Stimulated activated CD8-positive, alpha-beta memory T cell treated with anti-CD3 and anti-CD28 coated beads, Interleukin-7, amount 100 ng/mL, for 24 hours (primary cell): ENCODE results near the gene FRAS1.
"Not testable (repeated sequence)": the region's sequence is repeated elsewhere in the genome, so short reads cannot be mapped to it uniquely, and the experiment has no call there.

Source experiments
- DNase-seq: peaks from one replicate; pipeline ENCODE4 v3.0.0-alpha.2; 2020; ENCODE audit warnings: low read depth

FRAS1 gene

GRCh38 chr4:78120144-78120880 is 63.2 kb downstream of the FRAS1 start:
- no peak for DNase-seq

DNA sequence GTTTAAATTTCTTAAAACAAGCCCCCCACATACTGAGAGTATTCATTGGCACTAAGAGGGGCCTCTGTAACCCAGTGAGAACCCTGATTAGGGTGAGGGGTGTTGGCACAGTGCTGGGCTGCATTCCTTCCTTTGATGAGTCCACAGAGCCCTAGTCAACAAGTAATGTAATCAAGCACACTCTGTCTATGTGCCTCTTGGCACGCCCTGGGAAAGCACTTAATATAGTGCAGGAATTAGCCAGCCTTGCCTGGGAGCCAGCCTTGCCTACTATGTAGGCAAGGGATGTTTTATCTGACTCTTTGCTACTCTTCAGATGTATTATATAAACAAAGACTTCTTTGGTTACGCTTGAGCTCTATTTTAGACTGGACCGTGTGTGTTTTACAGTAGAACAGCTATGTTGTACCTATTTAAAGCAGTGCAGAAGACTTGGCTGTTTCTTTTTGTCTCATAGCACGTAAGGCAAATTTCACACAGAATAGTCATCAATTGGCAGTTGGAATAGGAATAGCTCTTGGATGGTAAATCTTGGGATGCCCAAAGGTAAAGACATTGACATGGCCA is 64.3 kb downstream of the FRAS1 start:
- DNase-seq, result no peak

DNA sequence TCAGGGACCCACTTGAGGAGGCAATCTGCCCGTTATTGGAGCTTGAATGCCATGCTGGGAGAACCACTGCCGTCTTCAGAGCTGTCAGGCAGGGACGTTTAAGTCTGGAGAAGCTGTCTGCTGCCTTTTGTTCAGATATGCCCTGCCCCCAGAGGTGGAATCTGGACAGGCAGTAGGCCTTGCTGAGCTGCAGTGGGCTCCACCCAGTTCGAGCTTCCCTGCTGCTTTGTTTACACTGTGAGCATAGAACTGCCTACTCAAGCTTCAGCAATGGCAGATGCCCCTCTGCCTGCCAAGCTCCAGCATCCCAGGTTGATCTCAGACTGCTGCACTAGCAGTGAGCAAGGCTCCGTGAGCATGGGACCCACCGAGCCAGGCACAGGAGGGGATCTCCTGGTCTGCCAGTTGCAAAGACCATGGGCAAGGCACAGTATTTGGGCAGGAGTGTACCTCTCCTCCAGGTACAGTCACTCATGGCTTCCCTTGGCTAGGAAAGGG is 68.8 kb downstream of the FRAS1 start:
- not testable (repeated sequence) for DNase-seq

DNA sequence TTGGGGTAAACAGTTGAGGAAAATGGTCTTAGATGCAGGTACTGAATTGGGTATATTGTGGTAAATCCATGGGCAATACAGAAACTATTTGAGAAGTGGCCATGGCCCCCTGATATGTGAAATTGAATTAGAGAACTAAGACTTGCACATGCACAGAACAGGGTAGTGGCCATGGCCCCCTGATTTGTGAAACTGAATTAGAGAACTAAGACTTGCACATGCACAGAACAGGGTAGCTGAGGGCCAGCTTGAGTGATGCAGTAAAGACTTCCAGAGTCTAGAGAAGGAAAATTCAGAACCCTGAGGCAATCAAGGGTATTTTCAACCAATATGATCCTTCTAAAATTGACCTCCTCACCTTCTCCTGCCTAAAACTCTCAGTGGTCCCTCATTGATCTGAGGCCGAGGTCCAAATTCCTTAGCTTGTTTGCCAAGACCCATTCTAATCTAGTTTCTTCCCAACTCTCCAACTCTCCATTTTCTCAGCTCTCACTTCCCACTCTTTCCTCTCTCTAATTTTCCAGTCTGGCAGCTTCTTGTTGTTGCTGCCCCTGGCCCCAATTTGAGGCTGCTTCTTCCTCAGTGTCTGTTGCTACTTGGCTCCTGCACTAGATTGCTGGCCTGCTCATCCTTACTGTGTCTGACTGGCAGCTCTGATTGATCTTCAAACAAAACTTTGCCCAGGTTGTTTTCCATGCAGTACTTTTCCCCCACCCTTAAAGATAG is 72.4 kb downstream of the FRAS1 start:
- DNase-seq, result no peak

GRCh38 chr4:78131403-78131802 is 74.3 kb downstream of the FRAS1 start:
- no peak for DNase-seq

DNA sequence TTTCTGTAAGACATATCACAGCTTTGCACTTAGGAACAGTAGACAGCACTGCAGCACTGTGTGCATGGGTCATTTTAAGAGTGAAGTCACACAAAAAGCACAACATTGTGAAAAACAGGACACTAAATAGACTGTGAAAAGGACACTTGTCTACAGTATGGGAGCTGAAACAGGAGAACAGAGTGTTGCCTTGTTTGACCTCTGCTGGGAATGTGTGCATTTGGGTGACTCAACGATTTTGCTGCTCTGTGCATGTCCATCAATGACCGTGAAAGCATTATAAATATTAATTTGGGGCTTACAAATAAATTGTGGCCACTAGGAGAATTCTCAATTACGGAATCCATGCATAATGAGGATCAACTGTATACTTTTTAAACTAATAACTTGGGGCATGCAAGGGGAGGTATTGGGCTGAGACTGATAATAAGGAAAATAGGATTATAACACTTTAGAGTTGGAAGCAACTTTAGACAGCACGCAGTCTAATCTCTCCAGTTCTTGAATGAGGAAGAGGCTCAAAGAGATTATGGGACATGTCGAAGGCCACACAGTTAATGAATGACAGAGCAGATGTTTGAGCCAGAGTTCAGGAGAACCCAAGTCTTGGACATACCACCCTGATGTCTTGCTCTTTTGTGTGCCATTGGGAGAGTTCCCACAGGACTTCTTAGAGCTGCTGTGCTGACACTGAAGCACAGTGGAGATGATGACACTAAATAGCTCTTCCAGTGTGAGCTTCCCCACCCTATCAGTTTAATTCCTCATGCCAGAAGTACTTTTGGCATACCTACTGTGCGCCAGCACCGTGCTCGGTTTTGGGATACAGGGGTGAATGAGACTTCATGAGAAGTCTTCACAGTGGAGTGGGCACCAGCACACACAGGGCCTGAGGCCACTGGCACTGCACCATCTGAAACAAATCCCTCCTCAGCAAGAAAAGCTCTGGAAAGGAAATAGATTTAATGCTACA is 79.3 kb downstream of the FRAS1 start:
- DNase-seq, result no peak

DNA sequence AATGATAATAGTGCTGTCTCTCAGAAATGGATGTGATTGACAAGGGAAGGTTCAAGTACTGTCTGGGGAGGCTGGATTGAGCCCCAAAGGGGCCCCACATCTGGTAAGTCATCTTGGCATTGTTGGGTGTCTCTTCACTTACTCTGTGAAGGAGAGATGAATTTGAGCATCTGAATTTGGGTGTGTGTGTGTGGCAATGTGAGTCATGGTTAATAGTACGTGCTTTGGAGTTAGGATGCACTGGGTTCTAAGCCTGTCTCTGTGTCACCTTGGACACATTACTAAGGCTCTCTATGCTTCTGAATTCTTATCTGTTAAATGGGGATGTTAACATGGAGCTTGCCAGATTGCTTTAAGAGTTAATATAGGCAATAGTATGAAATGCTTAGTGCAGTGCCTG is 80.4 kb downstream of the FRAS1 start:
- no peak for DNase-seq

- no peak for DNase-seq
These were observed 81.1 kb downstream of the FRAS1 start for GRCh38 chr4:78138252-78138651.

DNA sequence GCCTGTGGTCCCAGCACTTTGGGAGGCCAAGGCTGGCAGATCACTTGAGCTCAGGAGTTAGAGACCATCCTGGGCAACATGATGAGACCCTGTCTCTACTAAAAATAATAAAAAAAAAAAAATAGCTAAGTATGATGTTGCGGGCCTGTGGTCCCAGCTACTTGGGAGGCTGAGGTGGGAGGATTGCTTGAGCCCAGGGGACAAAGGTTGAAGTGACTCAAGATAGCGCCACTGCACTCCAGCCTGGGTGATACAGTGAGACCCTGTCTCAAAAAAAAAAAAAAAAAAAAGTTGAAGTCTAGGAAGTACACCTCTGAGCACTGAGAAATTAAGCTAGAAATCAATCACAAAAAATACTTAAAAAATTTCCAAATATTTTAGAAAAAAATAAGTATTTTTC is 86.5 kb downstream of the FRAS1 start:
- no peak for DNase-seq

DNA sequence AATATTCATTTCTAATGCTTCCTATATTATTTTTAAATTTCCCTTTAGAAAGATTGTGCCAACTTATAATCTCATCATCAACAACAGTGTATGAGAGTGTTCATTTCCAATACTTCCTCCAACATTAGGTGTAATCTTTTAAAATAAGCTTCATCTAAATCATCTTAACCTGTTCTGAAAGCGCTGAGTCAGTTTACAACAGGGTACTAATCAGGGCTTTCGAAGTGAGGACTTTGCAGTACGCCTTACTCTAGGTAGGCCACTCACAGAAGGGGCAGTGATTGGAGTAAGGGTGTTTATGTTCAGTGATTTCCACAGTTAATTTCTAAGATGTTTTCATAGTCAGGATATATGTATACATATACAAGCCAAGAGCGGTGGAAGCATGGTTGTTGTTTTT is 87.9 kb downstream of the FRAS1 start:
- no peak for DNase-seq

DNA sequence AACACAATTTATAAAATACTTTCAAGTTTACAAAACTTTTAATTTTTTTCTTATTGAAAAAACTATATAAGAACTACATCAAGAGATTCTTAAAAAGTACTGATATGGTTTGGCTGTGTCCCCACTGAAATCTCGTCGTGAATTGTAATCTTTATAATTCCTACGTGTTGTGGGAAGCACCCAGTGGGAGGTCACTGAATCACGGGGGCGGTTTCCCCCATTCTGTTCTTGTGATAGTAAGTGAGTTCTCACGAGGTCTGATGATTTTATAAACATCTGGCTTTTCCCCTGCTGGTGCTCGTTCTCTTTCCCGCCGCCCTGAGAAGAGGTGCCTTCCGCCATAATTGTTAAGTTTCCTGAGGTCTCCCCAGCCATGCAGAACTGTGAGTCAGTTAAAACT is 88.5 kb downstream of the FRAS1 start:
- no peak for DNase-seq

DNA sequence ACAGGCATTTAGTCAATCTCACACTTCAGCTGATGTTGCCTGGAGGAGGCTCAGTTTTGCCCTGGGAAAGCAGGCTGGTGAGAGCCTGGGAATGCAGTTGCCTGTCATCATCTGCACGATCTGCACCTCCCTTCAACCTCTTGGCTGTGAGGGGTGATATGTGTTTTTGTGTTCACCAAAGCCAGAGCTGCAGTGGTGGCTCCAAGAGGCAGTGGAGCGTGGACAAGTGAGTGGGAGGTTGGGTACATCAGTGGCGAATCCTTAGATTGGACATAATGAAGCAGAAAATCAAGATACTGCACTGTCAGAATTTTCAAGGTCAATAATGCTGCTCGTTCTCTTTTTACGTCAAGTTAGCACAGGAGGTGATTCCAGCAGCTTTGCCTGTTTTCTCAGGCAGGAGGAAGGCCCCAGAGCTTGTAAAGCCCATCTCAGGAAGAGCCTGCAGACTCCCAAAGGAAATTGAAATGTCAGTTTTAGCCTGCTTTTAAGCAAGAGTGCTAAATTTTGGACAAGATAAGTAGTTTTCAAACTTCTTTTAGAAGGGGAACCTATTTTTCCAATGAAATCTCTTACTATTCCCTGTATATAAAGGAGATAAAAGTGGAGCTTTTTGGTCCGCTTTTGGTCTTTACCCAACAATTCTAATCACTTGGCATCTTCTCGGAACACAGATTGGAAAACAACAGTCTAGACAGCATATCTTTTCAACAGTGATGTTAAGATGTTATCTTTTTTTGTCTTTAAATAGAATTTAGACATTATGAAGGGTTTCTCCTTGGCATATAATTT is 92.8 kb downstream of the FRAS1 start:
- no peak for DNase-seq

DNA sequence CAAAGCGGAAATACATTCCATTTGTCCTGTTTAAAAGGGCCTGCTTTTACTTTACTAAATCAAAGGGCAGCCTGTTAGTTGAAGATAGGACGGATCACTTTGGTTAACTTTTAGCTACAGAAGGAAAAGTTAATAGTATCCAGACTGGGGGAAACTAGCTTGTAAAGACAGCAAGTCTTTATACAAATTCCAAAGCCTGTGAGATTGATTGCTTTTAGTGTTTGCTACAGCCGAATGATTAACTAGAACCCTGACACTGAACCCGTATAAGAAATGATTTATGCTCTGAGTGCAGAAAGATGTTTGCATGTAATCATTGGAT is 93.4 kb downstream of the FRAS1 start:
- DNase-seq, result no peak

DNA sequence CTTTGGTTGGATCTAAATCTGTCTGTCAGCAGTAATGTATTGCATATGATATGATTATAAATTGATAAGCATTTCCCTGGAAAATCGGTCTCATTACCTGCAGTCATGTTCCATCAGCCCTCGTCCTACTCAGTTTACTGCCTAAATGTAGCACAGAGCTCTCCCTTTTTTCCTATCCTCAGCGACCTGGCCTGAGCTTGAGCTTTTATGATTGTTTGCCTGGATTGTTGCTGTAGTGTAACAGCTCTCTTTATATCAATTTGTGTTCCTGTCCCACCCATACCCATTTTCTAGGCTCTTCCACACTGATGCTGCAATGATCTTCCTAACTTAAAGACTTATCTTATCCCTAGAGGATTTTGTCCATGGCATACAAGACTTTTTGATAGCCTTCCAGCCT is 95.7 kb downstream of the FRAS1 start:
- no peak for DNase-seq

GRCh38 chr4:78154972-78155590 is 98.0 kb downstream of the FRAS1 start:
- DNase-seq, result no peak

DNA sequence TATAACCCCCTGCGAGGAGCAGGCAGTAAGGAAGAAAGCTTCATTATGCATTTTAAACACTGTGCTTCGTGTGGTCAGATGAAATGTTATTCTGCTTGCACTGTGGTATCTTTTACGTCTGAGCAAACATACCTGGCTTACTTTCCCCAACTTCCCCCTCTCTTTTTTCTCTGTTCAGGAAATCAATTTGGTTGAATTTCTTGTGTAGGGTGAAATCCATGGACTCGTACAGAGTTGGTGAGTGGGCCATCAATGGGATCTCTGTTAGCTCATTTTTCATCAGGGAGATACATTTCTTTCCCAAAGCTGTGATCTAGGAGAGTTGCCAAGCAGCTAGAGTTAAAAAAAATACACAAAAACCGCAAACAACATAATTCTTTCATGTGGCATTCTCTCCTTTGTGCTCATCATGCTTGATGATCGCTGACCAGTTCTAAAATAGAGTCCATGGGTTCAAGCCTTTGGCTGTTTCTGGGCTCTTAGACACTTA is 98.5 kb downstream of the FRAS1 start:
- no peak for DNase-seq

GRCh38 chr4:78156520-78156919 is 99.4 kb downstream of the FRAS1 start:
- no peak for DNase-seq

- DNase-seq, result no peak
These were observed 105.2 kb downstream of the FRAS1 start for GRCh38 chr4:78162342-78162741.

GRCh38 chr4:78162821-78163220 is 105.7 kb downstream of the FRAS1 start:
- DNase-seq, result no peak

DNA sequence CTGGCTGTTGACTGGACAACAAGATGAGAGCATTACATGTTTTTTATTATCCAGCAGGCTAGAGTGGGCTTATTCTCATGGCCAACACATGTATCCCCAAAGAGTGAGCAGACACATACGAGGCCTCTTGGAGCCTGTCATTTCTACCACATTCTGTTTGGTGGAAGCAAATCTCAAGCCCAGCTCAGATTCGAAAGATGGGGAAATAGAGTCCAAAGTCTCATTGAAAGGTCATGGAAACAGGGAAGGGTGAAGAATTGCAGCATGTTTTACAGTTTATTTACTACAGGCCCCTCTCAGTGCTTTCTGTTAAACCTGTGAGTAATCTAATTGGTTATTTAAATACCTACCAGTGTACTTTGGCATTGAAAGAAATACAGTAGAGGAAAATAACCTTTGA is 108.6 kb downstream of the FRAS1 start:
- DNase-seq, result no peak

DNA sequence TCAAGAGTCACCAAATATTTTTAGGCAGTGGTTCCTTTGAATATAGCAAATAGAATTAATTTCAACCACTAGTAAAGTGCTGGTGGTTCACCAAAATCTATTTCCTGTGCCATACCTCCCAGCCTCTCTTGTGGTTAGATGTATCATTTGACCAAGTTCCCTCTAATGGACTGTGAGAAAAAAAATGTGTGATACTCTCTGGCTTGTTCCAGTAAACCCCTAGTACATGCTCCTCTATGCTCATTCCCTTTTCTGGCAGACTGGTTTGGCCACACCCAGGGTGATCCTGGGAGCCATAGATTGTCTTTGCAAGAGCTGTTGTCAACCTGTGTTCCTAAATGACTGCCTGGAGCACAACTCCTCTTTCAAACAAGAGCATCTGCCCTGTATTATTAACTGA is 109.5 kb downstream of the FRAS1 start:
- DNase-seq, result no peak
